Vagina (tissue), 2 donors: ENCODE data around the gene PLEKHG3.

Source experiments
- POLR2AphosphoS5 ChIP-seq, 2 donors: sonication (generic); formaldehyde crosslinking; IDR thresholded peaks; one replicate each; pipeline ENCODE4 v1.9.0; 2017; ENCODE audit warnings: antibody characterized with exemption in 2 of 2, mild to moderate bottlenecking in 2 of 2, low read depth in 1 of 2; ENCODE audit not compliant: insufficient read depth in 1 of 2
- TF ChIP-seq, protein P1 (sequence below), 3 experiments: fragments of 450-650 bp in 2 of 3; fragments of 200-600 bp in 1 of 3; sonication (generic) in 1 of 3; IDR thresholded peaks; one replicate each; pipeline ENCODE4 v1.5.1; 2017 to 2019; ENCODE audit warnings: antibody characterized with exemption in 3 of 3, mild to moderate bottlenecking in 2 of 3, moderate library complexity in 2 of 3

DNA sequence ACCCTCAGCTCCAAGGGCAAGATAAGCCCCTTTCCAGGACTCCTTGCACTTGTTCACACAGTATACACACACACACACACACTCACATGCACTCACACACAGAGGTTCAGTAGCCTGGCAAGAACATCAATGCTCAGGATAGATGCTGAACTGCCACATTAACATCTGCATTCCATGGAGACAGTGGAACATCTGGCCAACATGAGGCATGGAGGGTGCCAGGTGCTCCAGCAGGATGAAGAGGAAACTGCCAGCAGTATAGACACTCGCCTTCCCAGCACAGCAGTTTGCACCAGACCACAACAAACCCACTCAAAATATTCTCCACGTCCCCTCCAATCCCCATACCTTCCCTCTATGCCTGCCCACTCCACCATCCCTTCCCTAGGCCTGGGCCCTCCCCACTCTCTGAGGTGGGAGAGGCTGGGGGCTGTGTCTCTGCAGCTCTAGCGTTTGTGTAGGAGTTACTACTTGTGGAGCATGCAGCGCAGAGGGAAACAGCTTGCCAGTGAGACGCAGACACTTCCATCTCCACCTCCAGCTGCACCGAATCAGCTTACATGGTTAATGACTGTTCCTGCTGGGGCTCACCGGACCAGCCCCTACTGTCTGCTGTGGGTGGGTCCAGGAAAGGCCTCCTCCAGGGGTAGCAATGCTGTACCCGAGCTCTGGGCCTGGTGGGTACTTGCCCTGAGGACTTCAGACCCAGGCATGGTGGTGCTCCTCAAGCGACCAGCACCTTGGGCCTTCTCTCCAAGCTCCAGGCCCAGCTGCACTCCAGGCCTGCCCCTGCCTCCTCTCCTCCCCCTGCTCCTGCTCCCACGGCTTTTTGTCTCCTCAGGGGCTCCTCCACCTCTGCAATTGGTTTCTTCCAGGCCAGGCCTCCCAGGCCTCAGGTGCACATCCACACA lies 18.6 kb upstream of the PLEKHG3 start:
- TF ChIP-seq, protein P1, sequence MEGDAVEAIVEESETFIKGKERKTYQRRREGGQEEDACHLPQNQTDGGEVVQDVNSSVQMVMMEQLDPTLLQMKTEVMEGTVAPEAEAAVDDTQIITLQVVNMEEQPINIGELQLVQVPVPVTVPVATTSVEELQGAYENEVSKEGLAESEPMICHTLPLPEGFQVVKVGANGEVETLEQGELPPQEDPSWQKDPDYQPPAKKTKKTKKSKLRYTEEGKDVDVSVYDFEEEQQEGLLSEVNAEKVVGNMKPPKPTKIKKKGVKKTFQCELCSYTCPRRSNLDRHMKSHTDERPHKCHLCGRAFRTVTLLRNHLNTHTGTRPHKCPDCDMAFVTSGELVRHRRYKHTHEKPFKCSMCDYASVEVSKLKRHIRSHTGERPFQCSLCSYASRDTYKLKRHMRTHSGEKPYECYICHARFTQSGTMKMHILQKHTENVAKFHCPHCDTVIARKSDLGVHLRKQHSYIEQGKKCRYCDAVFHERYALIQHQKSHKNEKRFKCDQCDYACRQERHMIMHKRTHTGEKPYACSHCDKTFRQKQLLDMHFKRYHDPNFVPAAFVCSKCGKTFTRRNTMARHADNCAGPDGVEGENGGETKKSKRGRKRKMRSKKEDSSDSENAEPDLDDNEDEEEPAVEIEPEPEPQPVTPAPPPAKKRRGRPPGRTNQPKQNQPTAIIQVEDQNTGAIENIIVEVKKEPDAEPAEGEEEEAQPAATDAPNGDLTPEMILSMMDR (IDR thresholded peaks at IDR 0.05) = no peak
- TF ChIP-seq POLR2AphosphoS5 (IDR thresholded peaks at IDR 0.05; ENCODE audit: insufficient read depth in 1 of 2, low read depth in 1 of 2) = no peak
